ENCODE results near the gene GTPBP10.

GTPBP10 gene

DNA sequence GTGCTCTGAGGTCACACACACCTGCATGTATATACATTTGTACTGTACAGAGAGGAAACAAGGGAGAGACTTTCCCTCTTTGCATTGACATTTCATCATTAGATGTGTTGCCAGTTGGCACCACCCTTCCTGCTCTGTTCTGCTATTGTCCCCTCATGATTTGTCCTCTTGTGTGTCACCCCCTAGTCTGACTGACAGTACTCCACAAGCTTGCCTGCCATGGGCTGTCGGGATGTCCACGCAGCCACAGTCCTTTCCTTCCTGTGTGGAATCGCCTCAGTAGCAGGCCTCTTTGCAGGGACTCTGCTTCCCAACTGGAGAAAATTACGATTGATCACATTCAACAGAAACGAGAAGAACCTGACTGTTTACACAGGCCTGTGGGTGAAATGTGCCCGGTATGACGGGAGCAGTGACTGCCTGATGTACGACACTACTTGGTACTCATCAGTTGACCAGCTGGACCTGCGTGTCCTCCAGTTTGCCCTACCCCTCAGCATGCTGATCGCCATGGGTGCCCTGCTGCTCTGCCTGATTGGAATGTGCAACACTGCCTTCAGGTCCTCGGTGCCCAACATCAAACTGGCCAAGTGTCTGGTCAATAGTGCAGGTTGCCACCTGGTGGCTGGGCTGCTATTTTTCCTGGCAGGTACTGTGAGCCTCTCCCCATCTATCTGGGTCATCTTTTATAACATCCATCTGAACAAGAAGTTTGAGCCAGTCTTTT is 66.1 kb downstream of the GTPBP10 start:
- H3K27ac ChIP-seq: peak overlapping the region; percentile 97
- TF ChIP-seq, protein P1, sequence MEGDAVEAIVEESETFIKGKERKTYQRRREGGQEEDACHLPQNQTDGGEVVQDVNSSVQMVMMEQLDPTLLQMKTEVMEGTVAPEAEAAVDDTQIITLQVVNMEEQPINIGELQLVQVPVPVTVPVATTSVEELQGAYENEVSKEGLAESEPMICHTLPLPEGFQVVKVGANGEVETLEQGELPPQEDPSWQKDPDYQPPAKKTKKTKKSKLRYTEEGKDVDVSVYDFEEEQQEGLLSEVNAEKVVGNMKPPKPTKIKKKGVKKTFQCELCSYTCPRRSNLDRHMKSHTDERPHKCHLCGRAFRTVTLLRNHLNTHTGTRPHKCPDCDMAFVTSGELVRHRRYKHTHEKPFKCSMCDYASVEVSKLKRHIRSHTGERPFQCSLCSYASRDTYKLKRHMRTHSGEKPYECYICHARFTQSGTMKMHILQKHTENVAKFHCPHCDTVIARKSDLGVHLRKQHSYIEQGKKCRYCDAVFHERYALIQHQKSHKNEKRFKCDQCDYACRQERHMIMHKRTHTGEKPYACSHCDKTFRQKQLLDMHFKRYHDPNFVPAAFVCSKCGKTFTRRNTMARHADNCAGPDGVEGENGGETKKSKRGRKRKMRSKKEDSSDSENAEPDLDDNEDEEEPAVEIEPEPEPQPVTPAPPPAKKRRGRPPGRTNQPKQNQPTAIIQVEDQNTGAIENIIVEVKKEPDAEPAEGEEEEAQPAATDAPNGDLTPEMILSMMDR (conservative IDR thresholded peaks at IDR 0.05): peak; percentile 85
- TF ChIP-seq ZFX (IDR thresholded peaks at IDR 0.05): 0 out of 2 replicates have a peak, but pooled peaks have one; percentile 38

DNA sequence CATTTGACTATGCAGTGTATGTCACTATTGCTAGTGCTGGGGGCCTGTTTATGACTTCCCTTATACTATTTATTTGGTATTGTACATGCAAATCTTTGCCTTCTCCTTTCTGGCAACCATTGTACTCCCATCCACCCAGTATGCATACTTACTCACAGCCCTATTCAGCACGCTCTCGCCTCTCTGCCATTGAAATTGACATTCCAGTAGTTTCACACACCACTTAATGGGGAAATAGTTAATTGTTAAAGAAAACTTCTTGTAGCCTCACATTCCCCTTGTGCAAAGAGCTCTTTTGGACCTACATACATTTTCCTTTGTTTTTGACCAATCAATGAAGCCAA is 66.6 kb downstream of the GTPBP10 start:
- TF ChIP-seq, protein P1 (conservative IDR thresholded peaks at IDR 0.05): peak; percentile 63
- TF ChIP-seq ZFX (IDR thresholded peaks at IDR 0.05): no peak
- H3K27ac ChIP-seq: peak overlapping the region; percentile 97

DNA sequence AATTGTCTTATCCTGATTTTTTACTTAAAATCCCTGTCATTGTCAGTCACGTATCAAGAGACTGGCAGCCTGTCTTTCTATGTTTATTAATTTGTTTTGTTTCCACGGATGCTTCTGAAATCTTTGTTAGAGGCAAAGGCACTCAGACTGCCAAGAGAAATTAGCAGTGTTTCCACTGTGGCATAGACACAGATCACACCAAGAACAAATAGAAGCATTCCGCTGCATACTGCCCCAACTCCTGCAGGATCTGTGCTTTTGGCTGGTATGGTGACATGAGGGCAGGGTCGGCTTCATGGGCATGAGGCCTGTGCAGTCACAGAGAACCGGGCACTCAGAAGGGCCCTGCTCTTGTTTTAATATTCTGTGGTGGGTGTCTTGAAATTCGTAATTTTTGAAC is 75.1 kb downstream of the GTPBP10 start:
- TF ChIP-seq, protein P1 (conservative IDR thresholded peaks at IDR 0.05): no peak
- no peak for TF ChIP-seq ZFX (IDR thresholded peaks at IDR 0.05)
- no peak overlapping the region for H3K27ac ChIP-seq

DNA sequence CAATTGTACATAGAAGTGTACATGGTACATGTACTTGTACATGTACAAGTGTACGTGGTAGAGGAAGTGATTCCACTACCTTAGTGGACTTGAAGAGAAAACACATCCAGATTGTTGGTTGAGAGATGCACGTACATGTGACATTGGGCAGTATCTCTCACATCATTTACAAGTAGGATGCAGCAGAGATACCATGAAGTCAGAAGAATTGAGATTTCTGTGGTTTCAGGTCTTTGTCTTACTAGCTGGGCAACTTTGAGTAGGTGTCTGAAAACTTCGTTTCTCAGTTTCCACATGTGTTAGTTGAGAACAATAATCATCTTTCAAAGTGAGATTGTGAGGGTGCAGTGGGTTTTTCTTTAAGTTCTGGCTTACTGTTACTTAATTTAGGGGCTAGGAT is 78.2 kb downstream of the GTPBP10 start:
- H3K27ac ChIP-seq: no peak overlapping the region
- no peak for TF ChIP-seq ZFX (IDR thresholded peaks at IDR 0.05)
- TF ChIP-seq, protein P1 (conservative IDR thresholded peaks at IDR 0.05): no peak

DNA sequence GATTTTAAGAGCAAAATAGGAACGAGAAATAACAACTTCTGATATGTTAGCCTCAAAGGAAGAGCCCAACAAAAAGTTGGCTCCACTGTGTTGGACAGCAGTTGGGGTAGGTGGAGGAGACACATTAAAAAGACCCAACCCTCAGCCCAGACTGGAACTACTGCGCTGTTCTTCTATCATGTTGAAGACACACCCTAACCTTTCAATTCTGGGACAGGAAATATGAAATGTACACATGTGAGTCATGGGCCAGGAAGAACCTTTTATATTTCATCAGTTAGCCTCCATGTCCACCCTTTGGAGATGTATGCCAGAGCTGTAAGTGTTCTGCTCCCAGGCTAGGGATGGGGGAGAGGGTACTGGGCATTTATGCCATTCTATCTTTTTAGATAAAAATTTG is 78.9 kb downstream of the GTPBP10 start:
- TF ChIP-seq ZFX (IDR thresholded peaks at IDR 0.05): no peak
- TF ChIP-seq, protein P1 (conservative IDR thresholded peaks at IDR 0.05): no peak
- H3K27ac ChIP-seq: no peak overlapping the region

DNA sequence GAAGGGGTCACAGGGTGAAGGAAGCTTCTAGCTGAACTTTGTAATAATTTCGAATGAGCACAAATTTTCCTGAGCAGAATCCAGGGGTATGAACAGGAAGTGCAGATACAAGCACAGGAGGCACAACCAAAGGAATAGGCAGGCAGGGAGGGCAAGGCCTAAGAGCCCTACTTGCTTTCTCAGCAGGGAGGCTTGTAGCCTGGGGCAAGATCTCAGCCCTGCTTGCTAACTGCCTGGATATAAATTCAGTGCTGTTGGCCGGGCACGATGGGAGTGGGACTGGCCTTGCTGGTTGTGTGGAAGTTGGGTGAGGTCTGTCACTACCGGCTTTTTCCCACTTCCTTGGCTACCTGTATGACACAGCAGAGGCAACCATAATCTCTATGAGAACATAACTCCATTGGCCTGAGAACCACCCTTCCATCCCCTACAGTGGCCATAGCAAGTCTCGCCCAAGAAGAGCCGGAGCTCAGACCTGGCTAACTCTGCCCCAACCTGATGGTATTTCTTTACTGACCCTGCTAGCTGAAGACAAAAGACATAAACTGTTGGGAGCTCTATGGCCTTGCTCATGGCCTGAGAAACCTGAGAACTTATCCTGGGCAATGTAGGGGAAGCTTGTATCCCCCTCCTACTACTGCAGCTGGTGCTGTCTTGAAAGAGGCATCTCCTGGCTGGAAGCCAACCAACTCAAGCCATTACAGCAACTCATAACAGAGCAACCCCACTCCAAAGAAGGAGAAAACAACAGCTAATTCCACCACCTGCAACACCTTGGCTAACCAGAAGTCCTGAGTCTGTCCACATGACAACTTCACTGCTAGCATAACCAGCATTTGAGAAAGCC is 84.3 kb downstream of the GTPBP10 start:
- TF ChIP-seq, protein P1 (conservative IDR thresholded peaks at IDR 0.05): no peak
- no peak for TF ChIP-seq ZFX (IDR thresholded peaks at IDR 0.05)
- no peak overlapping the region for H3K27ac ChIP-seq

DNA sequence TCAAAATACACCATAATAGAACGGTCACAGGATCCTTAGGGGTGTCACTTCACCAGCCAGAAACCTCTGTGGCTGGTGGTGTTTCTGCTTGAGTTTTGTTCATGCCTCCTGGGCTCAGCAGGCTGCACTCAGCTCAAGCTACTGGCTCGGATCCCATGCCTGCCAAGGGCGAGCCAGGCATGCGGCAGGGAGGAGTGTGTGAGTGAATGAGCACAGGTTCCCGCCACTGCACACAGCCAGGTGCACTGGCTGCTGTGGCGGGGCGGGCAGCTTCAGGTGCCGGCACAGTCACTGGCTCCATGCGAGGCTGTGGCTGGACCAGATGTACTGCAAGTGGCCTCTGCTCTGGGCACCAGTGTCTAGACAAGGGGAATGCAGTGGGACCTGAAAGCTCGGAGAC is 86.2 kb downstream of the GTPBP10 start:
- TF ChIP-seq ZFX (IDR thresholded peaks at IDR 0.05): no peak
- TF ChIP-seq, protein P1 (conservative IDR thresholded peaks at IDR 0.05): no peak
- H3K27ac ChIP-seq: no peak overlapping the region

All from C4-2B (cell line).